ENCODE data around the gene AQP12B.

Gene AQP12B

GRCh38 chr2:240724431-240724830 lies 41.7 kb upstream of the AQP12B start:
- no peak overlapping the region for H2AFZ ChIP-seq (ENCODE audit: low read length, unreplicated experiment)
- H3K27me3 ChIP-seq (ENCODE audit: insufficient read depth, low read length): 0 out of 2 replicates have a peak, but pooled peaks cover under 1% of the 10 kb centered on the region
- no peak overlapping the region for H3K27ac ChIP-seq (ENCODE audit: low read depth, low read length)
- H3K4me3 ChIP-seq (ENCODE audit: low read depth, low read length): no peak overlapping the region
- no peaks in the 10 kb centered on the region for H3K4me1 ChIP-seq (ENCODE audit: control insufficient read depth, insufficient read depth, low read length, unreplicated experiment)
- H3K79me2 ChIP-seq (ENCODE audit: control insufficient read depth, insufficient read depth, low read length, unreplicated experiment): no peaks in the 10 kb centered on the region
- no peaks in the 10 kb centered on the region for H3K36me3 ChIP-seq (ENCODE audit: insufficient read depth, low read length)

DNA sequence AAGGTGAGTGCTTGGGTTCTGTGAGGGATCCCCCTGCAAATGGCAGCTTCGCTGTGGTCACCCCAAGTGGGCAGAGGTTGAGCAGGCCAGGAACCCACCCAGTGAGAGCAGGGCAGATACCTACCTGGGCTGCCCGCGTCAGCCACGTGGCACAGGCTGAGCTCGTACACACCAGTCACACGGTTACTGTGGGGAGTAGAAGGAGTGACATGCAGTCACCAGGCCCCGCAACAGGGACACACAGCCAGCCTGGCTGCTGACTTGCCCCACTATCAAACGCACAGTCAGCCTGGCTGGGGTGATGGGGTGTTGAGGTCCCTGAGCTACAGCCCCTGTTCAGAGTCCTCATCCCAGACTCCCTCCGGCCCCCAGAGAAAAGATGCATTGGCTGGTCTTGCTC lies 41.2 kb upstream of the AQP12B start:
- Histone ChIP-seq H3K4me1 (ENCODE audit: control insufficient read depth, insufficient read depth, low read length, unreplicated experiment) (no peaks in the 10 kb centered on the region), H3K79me2 (ENCODE audit: control insufficient read depth, insufficient read depth, low read length, unreplicated experiment) (no peaks in the 10 kb centered on the region), H3K4me3 (ENCODE audit: low read depth, low read length) (no peak overlapping the region), H2AFZ (ENCODE audit: low read length, unreplicated experiment) (no peak overlapping the region), H3K36me3 (ENCODE audit: insufficient read depth, low read length) (no peaks in the 10 kb centered on the region), H3K27ac (ENCODE audit: low read depth, low read length) (no peak overlapping the region), H3K27me3 (ENCODE audit: insufficient read depth, low read length) (0 out of 2 replicates have a peak, but pooled peaks cover 6% of the 10 kb centered on the region)

DNA sequence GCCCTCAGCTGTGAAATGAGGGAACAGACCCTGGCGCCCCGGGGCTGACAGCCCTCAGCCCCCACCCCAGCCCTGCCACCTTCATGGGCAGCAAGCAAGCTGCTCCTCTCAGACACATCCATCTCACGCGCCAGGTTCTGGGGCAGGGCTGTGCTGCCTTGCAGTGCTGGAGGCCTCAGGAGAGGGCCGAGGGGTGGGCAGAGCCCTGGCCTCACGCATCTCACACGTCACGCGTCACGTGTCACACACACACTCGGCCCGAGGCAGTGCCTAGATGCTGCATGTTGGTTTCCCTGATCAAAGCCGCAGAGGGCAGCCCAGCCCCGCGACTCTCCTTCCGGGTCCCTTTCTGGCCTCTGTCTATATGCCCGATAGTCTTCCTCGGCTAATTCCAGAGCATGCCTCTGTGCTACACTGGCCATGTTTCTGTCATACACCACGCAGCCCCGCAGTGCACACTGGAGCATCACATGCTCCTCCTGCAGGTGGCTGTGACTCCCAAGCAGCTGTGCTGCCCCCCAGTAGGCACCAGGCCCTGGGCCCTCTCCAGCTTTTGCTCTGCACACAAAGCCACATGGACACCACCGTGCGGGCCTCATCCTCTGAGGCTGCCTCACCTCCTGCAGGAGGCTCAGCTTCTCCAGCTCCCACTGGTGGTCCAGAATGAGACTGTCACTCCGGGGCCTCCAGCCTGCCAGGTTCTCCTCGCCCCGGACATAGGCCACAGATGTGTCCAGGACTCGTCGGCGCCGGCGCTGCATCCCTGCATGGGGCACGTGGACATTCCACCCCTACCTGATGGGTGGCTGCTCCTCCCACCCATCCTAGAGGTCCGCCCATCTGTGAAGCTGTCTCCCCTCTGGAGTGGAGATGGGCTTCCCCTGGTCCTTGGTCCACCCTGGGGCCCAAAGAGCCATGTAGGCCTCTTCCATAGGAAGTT lies 40.4 kb upstream of the AQP12B start:
- H3K27me3 ChIP-seq (ENCODE audit: insufficient read depth, low read length): 0 out of 2 replicates have a peak, but pooled peaks cover 12% of the 10 kb centered on the region
- no peak overlapping the region for H2AFZ ChIP-seq (ENCODE audit: low read length, unreplicated experiment)
- H3K4me1 ChIP-seq (ENCODE audit: control insufficient read depth, insufficient read depth, low read length, unreplicated experiment): no peaks in the 10 kb centered on the region
- H3K36me3 ChIP-seq (ENCODE audit: insufficient read depth, low read length): no peaks in the 10 kb centered on the region
- no peaks in the 10 kb centered on the region for H3K79me2 ChIP-seq (ENCODE audit: control insufficient read depth, insufficient read depth, low read length, unreplicated experiment)
- H3K4me3 ChIP-seq (ENCODE audit: low read depth, low read length): no peak overlapping the region
- no peak overlapping the region for H3K27ac ChIP-seq (ENCODE audit: low read depth, low read length)

DNA sequence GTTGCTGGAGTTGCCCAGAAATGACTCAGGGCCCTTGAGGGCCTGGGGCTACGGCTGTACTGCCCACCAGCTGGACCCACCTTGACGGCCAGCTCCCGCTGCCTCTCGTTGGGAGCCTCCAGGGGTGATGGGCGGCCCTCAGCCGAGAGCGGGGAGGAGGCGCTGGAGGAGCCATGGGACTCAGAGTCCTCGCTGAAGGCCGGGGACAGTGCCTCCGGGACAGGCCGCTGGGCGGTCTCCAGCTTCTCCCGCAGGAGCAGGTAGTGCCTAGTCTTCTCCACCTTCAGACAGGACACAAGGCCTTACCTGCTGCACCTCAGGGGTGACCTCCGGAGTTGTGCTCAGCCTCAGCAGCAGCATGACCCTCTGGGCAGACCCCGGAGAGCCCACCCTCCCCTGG lies 39.7 kb upstream of the AQP12B start:
- no peaks in the 10 kb centered on the region for H3K4me1 ChIP-seq (ENCODE audit: control insufficient read depth, insufficient read depth, low read length, unreplicated experiment)
- H3K4me3 ChIP-seq (ENCODE audit: low read depth, low read length): no peak overlapping the region
- H2AFZ ChIP-seq (ENCODE audit: low read length, unreplicated experiment): no peak overlapping the region
- 0 out of 2 replicates have a peak, but pooled peaks cover 12% of the 10 kb centered on the region for H3K27me3 ChIP-seq (ENCODE audit: insufficient read depth, low read length)
- no peak overlapping the region for H3K27ac ChIP-seq (ENCODE audit: low read depth, low read length)
- no peaks in the 10 kb centered on the region for H3K79me2 ChIP-seq (ENCODE audit: control insufficient read depth, insufficient read depth, low read length, unreplicated experiment)
- H3K36me3 ChIP-seq (ENCODE audit: insufficient read depth, low read length): no peaks in the 10 kb centered on the region

DNA sequence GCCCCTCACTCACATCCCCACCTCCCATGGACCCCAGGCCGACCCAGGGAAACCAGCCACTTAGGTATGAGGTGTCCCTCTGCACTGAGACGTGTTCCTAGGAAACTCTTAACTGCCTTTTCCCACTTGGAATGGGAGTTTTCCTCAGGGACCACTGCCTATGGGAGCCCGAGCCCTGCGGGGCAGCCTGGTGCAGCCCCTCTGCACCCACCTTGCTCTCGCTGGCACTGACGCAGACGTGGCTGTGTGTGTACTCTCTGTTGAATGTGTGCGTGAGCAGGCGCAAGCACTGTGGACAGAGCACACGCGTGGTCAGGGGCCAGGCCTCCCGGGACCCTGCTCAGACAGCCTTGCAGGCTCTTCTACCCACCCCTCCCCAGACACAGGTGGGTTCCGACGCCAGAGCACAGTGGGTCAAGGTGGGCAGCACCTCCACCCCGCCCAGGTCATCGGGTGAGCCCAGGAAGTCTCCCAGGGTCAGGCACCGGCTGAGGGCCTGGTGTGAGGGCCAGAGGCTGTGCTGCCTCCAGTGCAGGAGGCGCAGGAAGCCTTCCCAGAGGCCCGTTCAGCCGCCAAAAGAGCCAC lies 39.0 kb upstream of the AQP12B start:
- no peak overlapping the region for H3K27ac ChIP-seq (ENCODE audit: low read depth, low read length)
- 0 out of 2 replicates have a peak, but pooled peaks cover 12% of the 10 kb centered on the region for H3K27me3 ChIP-seq (ENCODE audit: insufficient read depth, low read length)
- H3K36me3 ChIP-seq (ENCODE audit: insufficient read depth, low read length): no peaks in the 10 kb centered on the region
- H3K79me2 ChIP-seq (ENCODE audit: control insufficient read depth, insufficient read depth, low read length, unreplicated experiment): no peaks in the 10 kb centered on the region
- H2AFZ ChIP-seq (ENCODE audit: low read length, unreplicated experiment): no peak overlapping the region
- no peak overlapping the region for H3K4me3 ChIP-seq (ENCODE audit: low read depth, low read length)
- no peaks in the 10 kb centered on the region for H3K4me1 ChIP-seq (ENCODE audit: control insufficient read depth, insufficient read depth, low read length, unreplicated experiment)

DNA sequence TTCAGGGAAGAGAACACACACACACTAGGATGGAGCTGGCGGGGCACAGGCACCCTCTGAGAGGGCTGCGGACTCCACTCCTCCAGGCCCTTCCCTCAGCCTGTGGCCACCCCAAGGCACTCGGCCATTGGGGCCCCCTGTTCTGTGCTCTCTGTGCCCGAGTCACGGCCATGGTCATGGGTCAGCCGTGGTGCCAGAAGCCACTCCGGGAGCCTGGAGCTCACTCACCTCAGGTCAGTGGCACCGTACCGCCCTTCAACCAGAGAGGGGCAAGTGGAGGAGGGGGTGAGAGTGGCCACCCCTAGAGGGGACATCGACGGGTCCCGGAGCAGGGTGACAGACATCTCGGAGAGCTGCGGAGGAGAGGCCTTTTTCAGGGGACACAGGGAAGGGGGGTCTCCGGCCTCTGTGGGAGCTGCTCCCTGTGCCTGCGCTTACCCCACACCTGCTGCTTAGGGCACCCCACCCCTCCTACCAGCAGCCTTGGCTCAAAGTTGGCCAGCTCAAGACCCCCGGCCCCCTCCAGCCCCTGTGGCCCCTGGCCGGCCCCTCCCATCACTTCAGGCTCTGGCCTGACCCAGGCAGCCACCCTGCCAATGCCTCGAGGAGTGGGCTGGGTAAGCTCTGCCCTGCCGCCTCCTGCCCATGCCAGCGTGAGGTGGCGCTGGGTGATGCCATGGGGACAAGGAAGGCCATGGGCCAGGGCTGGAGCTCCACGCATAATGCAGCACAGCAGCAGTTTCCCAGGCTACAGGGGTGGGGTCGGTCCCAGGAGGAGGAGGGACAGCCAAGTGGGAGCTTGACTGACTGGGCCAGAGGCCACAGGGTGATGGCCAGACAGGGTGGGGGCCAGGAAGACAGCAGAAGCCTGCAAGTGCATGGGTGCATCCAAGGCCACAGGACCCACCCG lies 38.3 kb upstream of the AQP12B start:
- no peak overlapping the region for H3K4me3 ChIP-seq (ENCODE audit: low read depth, low read length)
- no peak overlapping the region for H2AFZ ChIP-seq (ENCODE audit: low read length, unreplicated experiment)
- H3K36me3 ChIP-seq (ENCODE audit: insufficient read depth, low read length): no peaks in the 10 kb centered on the region
- no peaks in the 10 kb centered on the region for H3K79me2 ChIP-seq (ENCODE audit: control insufficient read depth, insufficient read depth, low read length, unreplicated experiment)
- no peaks in the 10 kb centered on the region for H3K4me1 ChIP-seq (ENCODE audit: control insufficient read depth, insufficient read depth, low read length, unreplicated experiment)
- H3K27me3 ChIP-seq (ENCODE audit: insufficient read depth, low read length): peaks cover 17% of the 10 kb centered on the region; the same call in 1 of the 2 replicates
- H3K27ac ChIP-seq (ENCODE audit: low read depth, low read length): no peak overlapping the region

- Histone ChIP-seq H2AFZ (ENCODE audit: low read length, unreplicated experiment) (no peak overlapping the region), H3K36me3 (ENCODE audit: insufficient read depth, low read length) (no peaks in the 10 kb centered on the region), H3K4me1 (ENCODE audit: control insufficient read depth, insufficient read depth, low read length, unreplicated experiment) (no peaks in the 10 kb centered on the region), H3K79me2 (ENCODE audit: control insufficient read depth, insufficient read depth, low read length, unreplicated experiment) (no peaks in the 10 kb centered on the region), H3K4me3 (ENCODE audit: low read depth, low read length) (no peak overlapping the region), H3K27ac (ENCODE audit: low read depth, low read length) (no peak overlapping the region), H3K27me3 (ENCODE audit: insufficient read depth, low read length) (peaks cover 26% of the 10 kb centered on the region; the same call in 1 of the 2 replicates)
Observed at GRCh38 chr2:240719676-240720545, 37.2 kb upstream of the AQP12B start.

GRCh38 chr2:240718896-240719490 lies 36.3 kb upstream of the AQP12B start:
- Histone ChIP-seq H3K36me3 (ENCODE audit: insufficient read depth, low read length) (no peaks in the 10 kb centered on the region), H2AFZ (ENCODE audit: low read length, unreplicated experiment) (no peak overlapping the region), H3K27ac (ENCODE audit: low read depth, low read length) (no peak overlapping the region), H3K4me1 (ENCODE audit: control insufficient read depth, insufficient read depth, low read length, unreplicated experiment) (no peaks in the 10 kb centered on the region), H3K27me3 (ENCODE audit: insufficient read depth, low read length) (peaks cover 35% of the 10 kb centered on the region; the same call in 1 of the 2 replicates), H3K4me3 (ENCODE audit: low read depth, low read length) (no peak overlapping the region), H3K79me2 (ENCODE audit: control insufficient read depth, insufficient read depth, low read length, unreplicated experiment) (no peaks in the 10 kb centered on the region)

DNA sequence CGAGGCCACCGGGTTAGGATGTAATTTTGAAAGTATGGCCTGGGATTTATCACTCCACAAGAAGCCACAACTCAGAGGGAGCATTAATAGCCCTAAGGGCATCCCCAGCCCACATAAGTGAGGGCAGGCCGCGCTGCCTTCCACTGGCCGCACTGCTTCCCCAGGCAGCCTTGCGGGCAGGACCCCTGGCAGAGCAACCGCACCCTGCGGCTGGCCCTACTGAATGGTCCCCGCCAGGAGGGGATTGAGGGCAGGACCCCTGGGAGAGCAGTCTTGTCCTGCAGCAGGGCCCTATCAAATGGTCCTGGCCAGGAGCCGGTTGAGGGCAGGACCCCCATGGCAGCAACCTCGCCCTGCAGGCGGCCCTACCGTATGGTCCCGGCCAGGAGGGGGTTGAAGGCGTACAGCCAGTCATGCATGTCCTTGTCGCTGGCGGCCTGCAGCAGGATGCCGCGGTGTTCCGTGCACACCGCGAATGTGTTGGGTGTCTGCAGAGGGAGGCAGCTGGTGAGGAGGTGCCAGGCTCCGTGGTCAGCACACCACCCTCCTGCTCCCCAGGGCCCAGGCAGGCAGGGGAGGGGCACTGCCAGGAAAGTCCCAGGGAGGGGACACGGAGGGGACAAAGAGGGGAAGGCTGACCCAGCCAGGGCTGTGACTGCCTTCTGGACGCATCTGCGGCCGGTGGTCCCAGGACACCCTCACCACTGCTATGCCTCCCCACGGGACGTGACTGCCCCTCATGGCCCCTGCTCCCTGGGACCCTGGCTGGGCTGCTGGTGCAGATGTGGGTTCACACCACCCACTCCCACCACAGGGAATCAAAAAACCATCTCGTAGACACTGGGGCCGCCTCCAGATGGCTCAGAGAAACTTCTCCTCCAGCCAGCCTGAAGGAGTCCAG lies 35.2 kb upstream of the AQP12B start:
- Histone ChIP-seq H2AFZ (ENCODE audit: low read length, unreplicated experiment) (no peak overlapping the region), H3K36me3 (ENCODE audit: insufficient read depth, low read length) (no peaks in the 10 kb centered on the region), H3K4me3 (ENCODE audit: low read depth, low read length) (no peak overlapping the region), H3K27ac (ENCODE audit: low read depth, low read length) (no peak overlapping the region), H3K27me3 (ENCODE audit: insufficient read depth, low read length) (peaks cover 35% of the 10 kb centered on the region; the same call in 1 of the 2 replicates), H3K4me1 (ENCODE audit: control insufficient read depth, insufficient read depth, low read length, unreplicated experiment) (no peaks in the 10 kb centered on the region), H3K79me2 (ENCODE audit: control insufficient read depth, insufficient read depth, low read length, unreplicated experiment) (no peaks in the 10 kb centered on the region)

Measured in ACC112 (cell line).